ENCODE data around the gene LIMS1.
A peak's percentile ranks its signal among the peaks of the same experiment; 100 is the strongest.
"Not testable (repeated sequence)": the region's sequence is repeated elsewhere in the genome, so short reads cannot be mapped to it uniquely, and the experiment has no call there.

LIMS1 gene, protein sequence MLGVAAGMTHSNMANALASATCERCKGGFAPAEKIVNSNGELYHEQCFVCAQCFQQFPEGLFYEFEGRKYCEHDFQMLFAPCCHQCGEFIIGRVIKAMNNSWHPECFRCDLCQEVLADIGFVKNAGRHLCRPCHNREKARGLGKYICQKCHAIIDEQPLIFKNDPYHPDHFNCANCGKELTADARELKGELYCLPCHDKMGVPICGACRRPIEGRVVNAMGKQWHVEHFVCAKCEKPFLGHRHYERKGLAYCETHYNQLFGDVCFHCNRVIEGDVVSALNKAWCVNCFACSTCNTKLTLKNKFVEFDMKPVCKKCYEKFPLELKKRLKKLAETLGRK

DNA sequence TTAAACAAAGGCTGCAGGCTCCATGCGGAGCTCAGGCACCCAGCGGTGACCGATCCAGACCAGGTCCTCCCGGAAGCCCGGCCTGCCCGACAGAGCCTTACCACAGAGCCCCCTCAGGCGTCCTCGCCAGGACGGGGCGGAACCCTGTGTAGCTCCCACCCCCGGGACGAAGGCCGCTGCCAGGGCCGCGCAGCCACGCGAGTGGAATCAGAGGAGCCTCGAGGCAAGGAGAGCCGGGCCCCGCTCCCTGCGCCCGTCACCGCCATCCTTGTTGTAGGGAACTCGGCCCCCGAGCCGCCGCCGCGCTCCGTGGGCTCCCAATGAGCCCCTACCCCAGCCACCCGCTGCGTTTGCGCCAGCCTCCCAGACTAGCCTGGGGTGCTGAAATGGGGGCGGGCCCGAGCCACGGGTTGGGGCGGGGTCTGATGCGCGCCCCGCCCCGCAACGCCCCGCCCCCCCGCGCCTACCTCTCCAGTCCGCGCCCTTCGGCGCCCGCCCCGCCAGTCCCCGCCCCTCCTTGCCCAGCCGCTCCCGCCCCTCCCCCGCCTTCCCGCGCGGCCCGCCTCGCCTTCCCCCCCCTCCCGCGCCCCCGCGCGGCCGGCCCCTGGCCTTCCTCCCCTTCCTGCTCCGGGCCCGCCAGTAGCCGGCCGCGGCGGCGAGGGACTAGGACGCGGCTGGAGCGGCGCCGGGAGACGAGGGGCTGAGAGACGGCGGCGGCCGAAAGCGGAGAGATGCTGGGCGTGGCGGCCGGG is at the start of gene LIMS1:
LIMS1 (plus strand) TSS at position 639 of the 752 bp plus-strand sequence; CDS start at position 732, 93 bp downstream.
- DNase-seq (ENCODE audit: low spot score): peak; percentile 96

GRCh38 chr2:108485253-108485652 is 49.0 kb upstream of the LIMS1 start:
- DNase-seq (ENCODE audit: low spot score): no peak

- DNase-seq (ENCODE audit: low spot score): no peak
Observed at GRCh38 chr2:108490506-108491122, 43.7 kb upstream of the LIMS1 start.

DNA sequence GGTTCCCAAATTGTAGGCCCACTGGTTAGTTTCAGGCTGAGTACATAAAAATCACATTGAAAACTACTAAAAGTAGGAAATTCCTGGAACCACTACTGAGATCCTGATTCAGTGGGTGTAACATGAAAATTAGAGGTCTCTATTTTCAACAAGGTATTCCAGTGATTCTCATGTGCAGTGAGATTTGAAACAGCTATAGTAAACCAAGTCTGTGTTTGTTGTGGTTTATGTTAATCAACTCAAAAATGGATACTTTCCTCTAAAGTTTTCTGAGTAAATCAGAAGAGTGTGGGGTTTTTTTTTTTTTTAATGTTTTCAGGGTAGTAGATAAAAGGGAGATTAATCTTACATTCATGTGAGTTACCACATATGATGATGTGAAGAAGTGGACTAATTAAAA is 42.4 kb upstream of the LIMS1 start:
- DNase-seq (ENCODE audit: low spot score): no peak

GRCh38 chr2:108492364-108492763 is 41.9 kb upstream of the LIMS1 start:
- DNase-seq (ENCODE audit: low spot score): no peak

DNA sequence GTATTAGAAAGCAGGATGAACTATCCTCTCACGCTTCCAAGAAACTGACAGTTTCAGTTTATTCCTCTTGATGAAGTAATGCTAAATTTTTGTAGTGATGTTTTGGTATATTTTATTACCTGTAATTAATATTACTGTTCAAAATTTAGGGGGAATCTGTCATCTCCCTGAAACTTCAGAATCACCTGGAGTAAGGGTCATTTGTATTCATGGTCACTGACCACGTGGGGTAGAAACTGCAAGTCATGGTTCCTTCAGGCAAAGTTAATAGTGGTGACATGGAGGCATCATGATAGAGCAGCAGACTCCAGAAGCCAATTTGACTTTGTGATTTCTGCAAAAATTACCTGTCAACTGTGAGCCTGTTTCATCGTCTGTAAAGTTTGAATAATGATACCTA is 38.1 kb upstream of the LIMS1 start:
- DNase-seq (ENCODE audit: low spot score): not testable (repeated sequence)

- not testable (repeated sequence) for DNase-seq (ENCODE audit: low spot score)
Observed at GRCh38 chr2:108507620-108508019, 26.6 kb upstream of the LIMS1 start.

GRCh38 chr2:108512431-108512830 is 21.8 kb upstream of the LIMS1 start:
- not testable (repeated sequence) for DNase-seq (ENCODE audit: low spot score)

- not testable (repeated sequence) for DNase-seq (ENCODE audit: low spot score)
Observed at GRCh38 chr2:108514478-108514877, 19.8 kb upstream of the LIMS1 start.

DNA sequence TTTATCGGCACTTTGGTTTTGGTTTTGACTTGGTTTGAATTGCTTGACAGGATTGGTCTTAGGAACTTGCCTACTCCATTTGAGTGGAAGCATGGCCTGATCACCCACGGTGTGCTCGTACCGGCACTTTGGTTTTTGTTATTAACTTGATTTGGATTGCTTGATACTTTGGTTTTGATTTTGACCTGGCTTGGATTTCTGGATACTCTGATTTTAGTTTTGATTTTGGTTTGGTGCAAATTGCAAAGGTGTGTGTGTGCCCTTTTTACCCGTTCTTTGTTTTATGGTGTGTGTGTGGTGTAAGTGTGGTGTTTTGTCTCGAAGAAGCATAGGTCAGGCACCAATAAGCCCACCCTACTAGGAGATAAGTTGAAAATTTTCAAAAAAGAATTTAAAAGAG is 9.6 kb upstream of the LIMS1 start:
- DNase-seq (ENCODE audit: low spot score): not testable (repeated sequence)

DNA sequence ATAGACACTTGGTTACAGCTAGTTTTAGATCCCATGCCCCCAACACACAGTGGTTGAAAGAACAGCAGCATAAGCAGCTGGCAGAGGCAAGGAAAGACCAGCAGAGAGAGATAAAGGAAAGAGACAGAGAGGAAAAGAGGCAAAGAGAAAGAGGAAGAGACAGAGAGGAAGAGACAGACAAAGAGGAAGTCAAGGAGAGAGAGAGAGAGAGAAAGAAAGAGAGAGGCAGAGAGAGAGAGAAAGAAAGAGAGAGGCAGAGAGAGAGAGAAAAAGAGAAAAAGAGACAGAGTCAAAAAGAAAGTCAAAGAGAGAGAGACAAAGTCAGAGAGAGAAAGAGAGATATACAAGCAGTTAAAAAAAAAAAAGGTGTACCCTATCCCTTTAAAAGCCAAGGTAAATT is 9.0 kb upstream of the LIMS1 start:
- DNase-seq (ENCODE audit: low spot score): not testable (repeated sequence)

GRCh38 chr2:108531674-108532055 is 2.6 kb upstream of the LIMS1 start:
- no peak for DNase-seq (ENCODE audit: low spot score)

DNA sequence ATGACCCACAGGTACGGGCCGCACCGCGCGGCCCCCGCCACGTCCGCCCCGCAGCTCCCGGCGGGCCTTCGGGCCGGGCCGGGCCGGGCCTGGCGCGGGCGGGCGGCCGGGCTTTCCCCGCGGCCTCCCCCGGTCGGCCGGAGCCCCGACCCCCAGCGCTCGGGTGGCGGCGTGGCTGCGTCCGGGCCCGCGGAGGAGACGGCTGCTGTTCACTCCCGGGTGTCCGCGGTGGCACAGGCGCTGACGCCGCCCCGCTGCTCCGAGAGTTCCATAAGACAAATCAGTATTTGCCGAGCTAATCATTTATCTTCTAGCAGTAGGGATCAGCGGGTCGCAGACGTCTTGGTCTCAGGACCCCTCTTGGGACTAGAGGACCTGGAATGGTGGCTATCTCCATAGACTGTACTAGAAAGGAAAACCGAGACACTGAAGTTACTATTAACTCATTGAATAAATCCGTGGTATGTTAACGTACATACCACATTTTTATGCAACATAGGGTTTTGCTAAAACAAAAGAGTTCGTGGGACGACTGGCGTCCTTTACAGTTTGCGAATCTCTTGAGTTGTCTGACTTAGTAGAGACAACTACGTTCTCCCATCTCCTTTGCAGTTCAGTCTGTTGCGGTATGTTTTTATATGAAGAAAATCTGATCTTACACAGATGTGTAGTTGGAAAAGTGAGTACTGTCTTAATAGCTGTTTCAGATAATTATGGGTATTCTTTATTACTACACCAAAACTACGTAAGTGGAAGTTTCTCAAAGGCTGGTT is 500 bp downstream of the LIMS1 start:
- DNase-seq (ENCODE audit: low spot score): peak; percentile 64

- DNase-seq (ENCODE audit: low spot score): no peak
Observed at GRCh38 chr2:108535357-108535631, 1.0 kb downstream of the LIMS1 start.

DNA sequence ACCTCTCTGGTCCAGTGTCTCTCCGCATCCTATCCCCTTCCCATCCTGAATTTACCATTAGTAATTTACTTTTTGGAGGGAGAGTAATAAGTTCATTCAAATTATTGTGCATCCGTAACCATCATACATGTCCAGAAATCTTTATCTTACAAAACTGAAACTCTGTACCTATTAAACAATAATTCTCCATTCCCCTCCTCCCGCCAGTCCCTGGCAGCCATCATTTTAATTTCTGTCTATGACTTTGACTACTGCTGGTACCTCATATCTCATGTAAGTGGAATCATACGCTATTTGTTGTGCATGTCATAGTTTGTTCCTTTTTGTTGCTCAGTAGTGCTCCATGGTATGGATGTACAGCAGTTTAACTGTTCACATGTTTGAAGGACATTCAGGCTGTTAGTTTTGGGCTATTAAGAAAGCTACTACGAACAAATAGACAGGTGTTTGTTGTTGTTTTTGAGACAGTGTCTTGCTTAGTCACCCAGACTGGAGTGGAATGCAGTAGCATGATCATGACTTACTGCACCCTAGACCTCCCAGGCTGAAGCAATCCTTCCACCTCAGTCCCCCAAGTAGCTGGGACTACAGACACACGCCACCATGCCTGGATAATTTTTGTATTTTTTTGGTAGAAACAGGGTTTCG is 2.0 kb downstream of the LIMS1 start:
- DNase-seq (ENCODE audit: low spot score): no peak

DNA sequence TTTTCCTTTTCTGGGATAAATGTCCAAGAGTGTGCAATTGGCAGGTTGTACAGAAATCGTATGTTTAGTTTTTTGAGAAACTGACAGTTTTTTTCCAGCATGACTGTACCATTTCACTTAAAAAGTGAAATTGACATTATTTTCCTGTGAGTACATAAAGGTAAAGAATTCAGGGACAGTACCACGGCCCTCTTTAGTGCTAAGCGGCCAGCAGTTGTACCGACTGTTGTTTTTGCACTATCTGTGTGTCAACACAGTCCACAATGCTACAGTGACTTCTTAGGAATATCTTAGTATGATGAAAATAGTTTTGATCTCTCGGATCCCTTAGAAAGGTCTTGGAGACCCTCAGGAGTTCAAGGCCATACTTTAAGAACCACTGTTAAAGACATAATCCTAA is 2.6 kb downstream of the LIMS1 start:
- DNase-seq (ENCODE audit: low spot score): no peak

GRCh38 chr2:108538000-108538625 is 3.8 kb downstream of the LIMS1 start:
- no peak for DNase-seq (ENCODE audit: low spot score)

DNA sequence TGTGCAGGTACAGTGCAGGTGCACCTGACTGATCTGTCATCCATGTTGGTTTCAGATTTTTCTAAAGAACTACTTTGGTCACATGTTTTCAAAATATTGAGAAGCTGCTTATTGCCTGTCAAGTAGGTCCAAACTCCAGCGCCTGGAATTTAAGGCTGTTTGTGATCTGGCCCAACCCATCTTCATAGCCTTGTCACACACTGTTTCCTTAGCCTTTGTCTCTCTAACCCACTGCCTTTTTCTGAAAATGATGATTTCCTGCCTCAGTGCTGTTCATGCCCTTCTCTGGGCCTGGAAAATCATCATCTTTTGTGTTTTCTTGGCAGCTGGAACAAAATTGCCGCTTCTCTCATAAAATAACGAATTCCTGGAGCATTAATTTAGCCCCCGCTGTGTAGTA is 7.2 kb downstream of the LIMS1 start:
- DNase-seq (ENCODE audit: low spot score): no peak

DNA sequence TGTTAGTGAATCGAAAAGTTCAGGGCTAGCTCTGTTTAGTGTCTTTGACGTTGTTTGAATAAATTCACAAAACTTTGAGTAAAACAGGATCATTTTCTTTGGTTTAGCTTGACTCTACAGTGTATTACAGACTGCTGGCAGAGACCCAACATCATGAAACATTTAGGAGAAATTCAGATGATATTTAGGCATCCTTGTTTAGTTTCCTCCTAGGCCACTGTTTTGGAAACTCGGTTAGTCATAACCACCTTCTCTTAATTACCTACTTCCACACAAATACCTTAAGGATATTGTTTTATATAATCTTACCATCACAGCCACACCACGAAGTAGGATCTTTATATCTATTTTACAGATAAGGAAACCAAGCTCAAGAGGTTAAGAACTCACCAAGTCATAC is 7.8 kb downstream of the LIMS1 start:
- no peak for DNase-seq (ENCODE audit: low spot score)

- no peak for DNase-seq (ENCODE audit: low spot score)
Observed at GRCh38 chr2:108547606-108548005, 13.3 kb downstream of the LIMS1 start.

DNA sequence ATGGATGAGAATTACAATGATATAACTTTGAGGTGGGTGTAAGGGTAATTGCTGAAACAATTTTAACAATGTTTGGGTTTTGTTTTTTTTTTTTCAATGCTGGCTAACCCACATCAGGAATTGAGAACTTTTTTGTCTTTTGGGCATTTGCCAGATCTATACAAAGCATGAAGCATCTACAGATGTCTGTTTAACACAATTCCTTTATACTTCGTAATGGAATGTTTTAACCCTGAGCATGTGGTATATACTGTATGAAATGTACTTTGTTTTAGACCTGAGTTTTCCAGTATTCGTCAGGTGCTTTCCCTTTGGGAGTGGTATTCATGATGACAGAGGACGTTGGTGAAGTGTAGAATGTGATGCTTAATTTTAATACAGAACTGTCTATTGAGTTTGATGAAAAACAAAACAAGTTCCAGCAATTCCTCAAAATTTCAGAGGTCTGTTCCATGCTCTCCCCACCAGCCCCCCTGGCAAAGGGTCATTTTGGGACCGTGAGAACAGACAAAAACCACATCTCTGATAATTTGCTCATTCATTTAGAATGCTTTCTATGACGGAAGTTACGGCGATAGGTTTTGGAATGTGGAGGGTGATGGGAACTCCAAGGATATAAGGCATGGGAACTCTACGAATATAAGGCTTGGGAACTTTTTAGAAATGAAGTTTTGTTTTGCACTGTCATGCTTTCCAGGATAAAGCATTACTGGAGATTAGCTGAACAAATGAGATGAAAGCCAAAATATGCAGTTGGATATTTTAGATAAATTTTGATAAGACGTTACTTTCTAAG is 14.1 kb downstream of the LIMS1 start:
- DNase-seq (ENCODE audit: low spot score): no peak

Data from germinal center (tissue), 1 donor.